Panc1 (cell line): ENCODE measurements around the gene TNS2. TPM values are rescaled to one million over a fixed set of nuclear protein-coding genes. Genes with fewer than 3 reads are reported as not detected.

Experiments
- ATAC-seq: fragments of 200-7000 bp; cut with Tn5 transposase; 2 replicates; pipeline ENCODE4 v1.9.1; 2020; ENCODE audit warnings: mild to moderate bottlenecking, moderate library complexity
- BruUV-seq: library from RNA; stranded (reverse); fragments of 400-500 nt; replicated peaks from 2 replicates; lab custom pipeline; 2021; lab: Mats Ljungman, UMichigan
- CTCF ChIA-PET: fragments of 300-600 bp; sonication (Branson Sonifier 250); formaldehyde crosslinking; loops from one replicate; lab custom pipeline; 2022; ENCODE audit warnings: antibody characterized with exemption; lab: Charles Lee
- POLR2A ChIA-PET: fragments of 300-600 bp; sonication (Branson Sonifier 250); formaldehyde crosslinking; loops from one replicate; lab custom pipeline; 2022; ENCODE audit warnings: antibody characterized with exemption; lab: Charles Lee
- DNase-seq: peaks from one replicate; pipeline ENCODE4 v3.0.0-alpha.2; 2010; ENCODE audit warnings: low read depth, low spot score
- H3K27ac ChIP-seq: 2 replicates; pipeline ENCODE4 v1.5.1; 2011; ENCODE audit warnings: mild to moderate bottlenecking, low read length, inconsistent platforms
- H3K27me3 ChIP-seq: fragments of 200-500 bp; sonication (Bioruptor generic); 2 replicates; pipeline ENCODE4 v1.6.0; 2014; ENCODE audit warnings: low read length, inconsistent platforms; ENCODE audit not compliant: control insufficient read depth, insufficient read depth
- H3K36me3 ChIP-seq: fragments of 200-500 bp; sonication (Bioruptor generic); 2 replicates; pipeline ENCODE4 v1.5.1; 2014; ENCODE audit warnings: inconsistent platforms, mild to moderate bottlenecking, low read length, moderate library complexity; ENCODE audit not compliant: control insufficient read depth, insufficient read depth
- H3K4me1 ChIP-seq: 2 replicates; pipeline ENCODE4 v1.5.1; 2011; ENCODE audit warnings: inconsistent platforms, mild to moderate bottlenecking, low read length, moderate library complexity; ENCODE audit not compliant: control insufficient read depth, insufficient read depth
- H3K4me3 ChIP-seq, 2 experiments: 2 replicates each; pipeline ENCODE4 v1.5.1; 2011 to 2012; ENCODE audit warnings: low read depth in 2 of 2, low read length in 2 of 2, mild to moderate bottlenecking in 2 of 2, inconsistent platforms in 1 of 2, moderate library complexity in 1 of 2
- H3K9me3 ChIP-seq: fragments of 200-500 bp; sonication (Bioruptor generic); 2 replicates; pipeline ENCODE4 v1.5.1; 2014; ENCODE audit warnings: low read depth, mild to moderate bottlenecking, inconsistent platforms, low read length, moderate library complexity; ENCODE audit not compliant: control insufficient read depth, insufficient read depth
- POLR2AphosphoS5 ChIP-seq: IDR thresholded peaks from 2 replicates; pipeline ENCODE4 v1.6.1; 2012; ENCODE audit warnings: mild to moderate bottlenecking, low read depth, low read length, moderate library complexity
- REST ChIP-seq, 2 experiments: IDR thresholded peaks; 2 replicates each; pipeline ENCODE4 v1.6.1; 2011 to 2012; ENCODE audit warnings: low read depth in 2 of 2, control low read depth in 1 of 2, low read length in 1 of 2, mild to moderate bottlenecking in 1 of 2, moderate library complexity in 1 of 2; ENCODE audit not compliant: insufficient read depth in 1 of 2
- SIN3A ChIP-seq: IDR thresholded peaks from 2 replicates; pipeline ENCODE4 v1.6.1; 2012; ENCODE audit warnings: low read depth, mild to moderate bottlenecking, low read length, moderate library complexity, borderline replicate concordance; ENCODE audit not compliant: insufficient read depth
- TCF7L2 ChIP-seq: IDR thresholded peaks from 2 replicates; pipeline ENCODE4 v1.6.1; 2011; ENCODE audit warnings: mild to moderate bottlenecking, low read depth, low read length, inconsistent platforms
- in situ Hi-C: cut with HindIII; loops from 2 replicates; pipeline ENCODE4 v1.10.0; 2016; ENCODE audit warnings: low sequenced_read_pairs, low pct_unique_long_range_greater_than_20kb
- intact Hi-C: fragments of 100-400 bp; cut with micrococcal nuclease; formaldehyde crosslinking; loops from one replicate; pipeline ENCODE4 v1.10.0; 2022; ENCODE audit not compliant: unreplicated experiment
- total RNA-seq: library from RNA; stranded (reverse); gene quantifications from one replicate; pipeline ENCODE4 v1.2.1, GENCODE V29; 2021; ENCODE audit not compliant: unreplicated experiment

TNS2 gene
- total RNA-seq, 1 experiment from 2014 or later = 48.1 TPM

- in situ Hi-C loops = no loop called here
- Histone ChIP-seq H3K36me3 (no peaks in the 10 kb centered on the region), H3K4me1 (0 out of 2 replicates have a peak, but pooled peaks cover 3% of the 10 kb centered on the region), H3K9me3 (no peaks in the 10 kb centered on the region), H3K27me3 (no peaks in the 10 kb centered on the region), H3K4me3 (peak overlapping the region; percentile 67 to 89), H3K27ac (peak overlapping the region; percentile 92)
- ChIA-PET CTCF (interaction anchor here (0.6 to 1.9 kb wide), 4 partner anchors 13 to 208 kb away, joined by 3 to 13 read pairs (median 3); no protein-coding TSS in a partner anchor), POLR2A (interaction anchor here (0.6 to 1.0 kb wide), 4 partner anchors 9 to 102 kb away, joined by 3 to 8 read pairs (median 4); no protein-coding TSS in a partner anchor)
- TF ChIP-seq TCF7L2 = no peak
- 0 out of 2 replicates have a peak, but pooled peaks have one; percentile 25 for TF ChIP-seq SIN3A
- intact Hi-C loops = no loop called here
- TSS peak; percentile 57 for BruUV-seq
- DNase-seq (no peak), ATAC-seq (peak; percentile 19)
Observed at GRCh38 chr12:53078425-53079225, 28.8 kb downstream of the TNS2 start.

GRCh38 chr12:53079226-53080117 is 29.6 kb downstream of the TNS2 start, which contains the start of gene SPRYD3:
Gene SPRYD3 (minus strand): TSS chr12:53079390. CDS start chr12:53079333, 57 bp downstream.
- no peaks in the 10 kb centered on the region for H3K9me3 ChIP-seq
- ATAC-seq = peak; percentile 99
- ChIA-PET CTCF (interaction anchor here (0.6 to 1.9 kb wide), 5 partner anchors 13 to 209 kb away, joined by 3 to 13 read pairs (median 3); no protein-coding TSS in a partner anchor), POLR2A (interaction anchor here (0.6 to 1.0 kb wide), 5 partner anchors 8 to 101 kb away, joined by 3 to 8 read pairs (median 5); no protein-coding TSS in a partner anchor)
- H3K36me3 ChIP-seq = no peaks in the 10 kb centered on the region
- peak within 1 kb of the TSS; percentile 67 to 89 for H3K4me3 ChIP-seq
- in situ Hi-C loops (no loop called here), intact Hi-C loops (no loop called here)
- peak within 1 kb of the TSS; percentile 95 for H3K27ac ChIP-seq
- no peaks in the 10 kb centered on the region for H3K27me3 ChIP-seq
- DNase-seq = peak; percentile 78
- TSS peak; percentile 94 for BruUV-seq
- TF ChIP-seq SIN3A = 0 out of 2 replicates have a peak, but pooled peaks have one; percentile 20
- peak; percentile 85 for TF ChIP-seq POLR2AphosphoS5
- no peak for TF ChIP-seq REST (IDR thresholded peaks at IDR 0.05; ENCODE audit: insufficient read depth in 1 of 2, low read depth in 2 of 2, low read length in 1 of 2)
- H3K4me1 ChIP-seq = 0 out of 2 replicates have a peak, but pooled peaks cover 3% of the 10 kb centered on the region
